Astrocyte (in vitro differentiated cells and primary cell): ENCODE data around the gene COLGALT1.

Experiments used
- EZH2 ChIP-seq: IDR thresholded peaks from 2 replicates; pipeline ENCODE4 v1.6.1; 2012; ENCODE audit warnings: mild to moderate bottlenecking, low read length, inconsistent platforms; ENCODE audit not compliant: insufficient read depth
- TF ChIP-seq, protein P1 (sequence below): IDR thresholded peaks from 2 replicates; pipeline ENCODE4 v1.5.1; 2011; ENCODE audit warnings: low read depth, mild to moderate bottlenecking, inconsistent platforms, low read length, moderate library complexity; ENCODE audit not compliant: insufficient read depth

DNA sequence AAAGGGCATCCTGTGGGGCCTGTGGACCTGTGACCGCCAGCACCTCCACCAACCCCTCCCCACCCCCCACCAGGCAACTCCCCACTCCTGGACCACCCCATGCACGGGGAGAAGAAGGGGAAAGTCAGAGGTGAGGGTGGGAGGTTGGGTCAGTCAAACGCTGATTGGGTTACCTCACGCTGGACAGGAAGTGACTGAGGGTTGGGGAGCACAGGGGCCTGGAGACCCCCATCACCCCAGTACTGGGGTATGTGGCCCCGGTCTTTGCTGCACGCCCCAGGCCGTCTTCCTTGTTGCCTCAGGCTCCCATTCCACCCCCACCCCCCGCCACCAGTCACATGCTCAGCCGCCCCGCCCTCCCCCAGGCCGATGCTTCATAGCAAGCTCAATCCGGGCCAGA is 59.0 kb downstream of the COLGALT1 start:
- TF ChIP-seq, protein P1, sequence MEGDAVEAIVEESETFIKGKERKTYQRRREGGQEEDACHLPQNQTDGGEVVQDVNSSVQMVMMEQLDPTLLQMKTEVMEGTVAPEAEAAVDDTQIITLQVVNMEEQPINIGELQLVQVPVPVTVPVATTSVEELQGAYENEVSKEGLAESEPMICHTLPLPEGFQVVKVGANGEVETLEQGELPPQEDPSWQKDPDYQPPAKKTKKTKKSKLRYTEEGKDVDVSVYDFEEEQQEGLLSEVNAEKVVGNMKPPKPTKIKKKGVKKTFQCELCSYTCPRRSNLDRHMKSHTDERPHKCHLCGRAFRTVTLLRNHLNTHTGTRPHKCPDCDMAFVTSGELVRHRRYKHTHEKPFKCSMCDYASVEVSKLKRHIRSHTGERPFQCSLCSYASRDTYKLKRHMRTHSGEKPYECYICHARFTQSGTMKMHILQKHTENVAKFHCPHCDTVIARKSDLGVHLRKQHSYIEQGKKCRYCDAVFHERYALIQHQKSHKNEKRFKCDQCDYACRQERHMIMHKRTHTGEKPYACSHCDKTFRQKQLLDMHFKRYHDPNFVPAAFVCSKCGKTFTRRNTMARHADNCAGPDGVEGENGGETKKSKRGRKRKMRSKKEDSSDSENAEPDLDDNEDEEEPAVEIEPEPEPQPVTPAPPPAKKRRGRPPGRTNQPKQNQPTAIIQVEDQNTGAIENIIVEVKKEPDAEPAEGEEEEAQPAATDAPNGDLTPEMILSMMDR = no peak
- no peak for TF ChIP-seq EZH2
